HCT116 (cell line): ENCODE data around the gene SH3BP5L.

Experiments
- ATF3 ChIP-seq: IDR thresholded peaks from 2 replicates; pipeline ENCODE4 v1.6.1; 2012
- CBX3 ChIP-seq: IDR thresholded peaks from 2 replicates; pipeline ENCODE4 v1.6.1; 2012; ENCODE audit warnings: low read depth
- ELF1 ChIP-seq: IDR thresholded peaks from 2 replicates; pipeline ENCODE4 v1.6.1; 2012; ENCODE audit warnings: low read depth, borderline replicate concordance
- EZH2 ChIP-seq: fragments of 200-600 bp; sonication (generic); IDR thresholded peaks from 2 replicates; pipeline ENCODE4 v1.6.1; 2017; ENCODE audit warnings: antibody characterized with exemption, mixed run types
- EZH2phosphoT487 ChIP-seq: fragments of 200-600 bp; IDR thresholded peaks from 2 replicates; pipeline ENCODE4 v1.6.1; 2018; ENCODE audit warnings: antibody characterized with exemption, borderline replicate concordance
- POLR2A ChIP-seq: IDR thresholded peaks from 2 replicates; pipeline ENCODE4 v1.7.0; 2011; ENCODE audit warnings: borderline replicate concordance; ENCODE audit not compliant: insufficient read depth, insufficient read length; ENCODE audit errors: extremely low read depth
- RAD21 ChIP-seq: IDR thresholded peaks from 2 replicates; pipeline ENCODE4 v1.6.1; 2012; ENCODE audit warnings: low read depth, mild to moderate bottlenecking
- ZFX ChIP-seq: fragments of 450-650 bp; IDR thresholded peaks from 2 replicates; pipeline ENCODE4 v1.6.1; 2017
- ZNF274 ChIP-seq: fragments of 200-500 bp; sonication (Bioruptor generic); IDR thresholded peaks from 2 replicates; pipeline ENCODE4 v1.6.1; 2014; ENCODE audit warnings: mild to moderate bottlenecking, low read depth, low read length, inconsistent platforms
- TF ChIP-seq, protein P1 (sequence below), 3 experiments: fragments of 200-600 bp in 1 of 3; sonication (generic) in 1 of 3; IDR thresholded peaks in 2 of 3; conservative IDR thresholded peaks in 1 of 3; 2 replicates each; pipeline ENCODE4 v1.5.1; 2012 to 2017; ENCODE audit warnings: low read depth in 2 of 3, low read length in 2 of 3, antibody characterized with exemption in 1 of 3, borderline replicate concordance in 1 of 3, control low read depth in 1 of 3, mild to moderate bottlenecking in 1 of 3, mixed read lengths in 1 of 3, mixed run types in 1 of 3, moderate library complexity in 1 of 3; ENCODE audit not compliant: insufficient read depth in 1 of 3
- TF ChIP-seq, protein P2 (sequence below): IDR thresholded peaks from 2 replicates; pipeline ENCODE4 v1.6.1; 2012; ENCODE audit warnings: low read depth

- TF ChIP-seq EZH2 (no peak), POLR2A (no peak), EZH2phosphoT487 (no peak), ATF3 (no peak), ELF1 (no peak), CBX3 (no peak), ZNF274 (no peak), RAD21 (no peak), ZFX (peak; percentile 34; the same call in 1 of the 2 replicates)
- TF ChIP-seq, protein P1, sequence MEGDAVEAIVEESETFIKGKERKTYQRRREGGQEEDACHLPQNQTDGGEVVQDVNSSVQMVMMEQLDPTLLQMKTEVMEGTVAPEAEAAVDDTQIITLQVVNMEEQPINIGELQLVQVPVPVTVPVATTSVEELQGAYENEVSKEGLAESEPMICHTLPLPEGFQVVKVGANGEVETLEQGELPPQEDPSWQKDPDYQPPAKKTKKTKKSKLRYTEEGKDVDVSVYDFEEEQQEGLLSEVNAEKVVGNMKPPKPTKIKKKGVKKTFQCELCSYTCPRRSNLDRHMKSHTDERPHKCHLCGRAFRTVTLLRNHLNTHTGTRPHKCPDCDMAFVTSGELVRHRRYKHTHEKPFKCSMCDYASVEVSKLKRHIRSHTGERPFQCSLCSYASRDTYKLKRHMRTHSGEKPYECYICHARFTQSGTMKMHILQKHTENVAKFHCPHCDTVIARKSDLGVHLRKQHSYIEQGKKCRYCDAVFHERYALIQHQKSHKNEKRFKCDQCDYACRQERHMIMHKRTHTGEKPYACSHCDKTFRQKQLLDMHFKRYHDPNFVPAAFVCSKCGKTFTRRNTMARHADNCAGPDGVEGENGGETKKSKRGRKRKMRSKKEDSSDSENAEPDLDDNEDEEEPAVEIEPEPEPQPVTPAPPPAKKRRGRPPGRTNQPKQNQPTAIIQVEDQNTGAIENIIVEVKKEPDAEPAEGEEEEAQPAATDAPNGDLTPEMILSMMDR (IDR thresholded peaks at IDR 0.05 in 2 of 3, conservative IDR thresholded peaks at IDR 0.05 in 1 of 3; ENCODE audit: borderline replicate concordance in 1 of 3, insufficient read depth in 1 of 3, low read depth in 2 of 3, low read length in 2 of 3): no peak
- TF ChIP-seq, protein P2, sequence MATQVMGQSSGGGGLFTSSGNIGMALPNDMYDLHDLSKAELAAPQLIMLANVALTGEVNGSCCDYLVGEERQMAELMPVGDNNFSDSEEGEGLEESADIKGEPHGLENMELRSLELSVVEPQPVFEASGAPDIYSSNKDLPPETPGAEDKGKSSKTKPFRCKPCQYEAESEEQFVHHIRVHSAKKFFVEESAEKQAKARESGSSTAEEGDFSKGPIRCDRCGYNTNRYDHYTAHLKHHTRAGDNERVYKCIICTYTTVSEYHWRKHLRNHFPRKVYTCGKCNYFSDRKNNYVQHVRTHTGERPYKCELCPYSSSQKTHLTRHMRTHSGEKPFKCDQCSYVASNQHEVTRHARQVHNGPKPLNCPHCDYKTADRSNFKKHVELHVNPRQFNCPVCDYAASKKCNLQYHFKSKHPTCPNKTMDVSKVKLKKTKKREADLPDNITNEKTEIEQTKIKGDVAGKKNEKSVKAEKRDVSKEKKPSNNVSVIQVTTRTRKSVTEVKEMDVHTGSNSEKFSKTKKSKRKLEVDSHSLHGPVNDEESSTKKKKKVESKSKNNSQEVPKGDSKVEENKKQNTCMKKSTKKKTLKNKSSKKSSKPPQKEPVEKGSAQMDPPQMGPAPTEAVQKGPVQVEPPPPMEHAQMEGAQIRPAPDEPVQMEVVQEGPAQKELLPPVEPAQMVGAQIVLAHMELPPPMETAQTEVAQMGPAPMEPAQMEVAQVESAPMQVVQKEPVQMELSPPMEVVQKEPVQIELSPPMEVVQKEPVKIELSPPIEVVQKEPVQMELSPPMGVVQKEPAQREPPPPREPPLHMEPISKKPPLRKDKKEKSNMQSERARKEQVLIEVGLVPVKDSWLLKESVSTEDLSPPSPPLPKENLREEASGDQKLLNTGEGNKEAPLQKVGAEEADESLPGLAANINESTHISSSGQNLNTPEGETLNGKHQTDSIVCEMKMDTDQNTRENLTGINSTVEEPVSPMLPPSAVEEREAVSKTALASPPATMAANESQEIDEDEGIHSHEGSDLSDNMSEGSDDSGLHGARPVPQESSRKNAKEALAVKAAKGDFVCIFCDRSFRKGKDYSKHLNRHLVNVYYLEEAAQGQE: no peak
Measured at GRCh38 chr1:248872752-248873408, 47.2 kb upstream of the SH3BP5L start.
